Stimulated activated CD4-positive, alpha-beta T cell treated with anti-CD3 and anti-CD28 coated beads, Interleukin-1b, Interleukin-23, amount 100 ng/mL, for 48 hours (primary cell): ENCODE measurements around the gene MIGA2.
A peak's percentile ranks its signal among the peaks of the same experiment; 100 is the strongest.
"Not testable (repeated sequence)": the region's sequence is repeated elsewhere in the genome, so short reads cannot be mapped to it uniquely, and the experiment has no call there.

Experiments
- DNase-seq: peaks from one replicate; pipeline ENCODE4 v3.0.0-alpha.2; 2020

Gene MIGA2

DNA sequence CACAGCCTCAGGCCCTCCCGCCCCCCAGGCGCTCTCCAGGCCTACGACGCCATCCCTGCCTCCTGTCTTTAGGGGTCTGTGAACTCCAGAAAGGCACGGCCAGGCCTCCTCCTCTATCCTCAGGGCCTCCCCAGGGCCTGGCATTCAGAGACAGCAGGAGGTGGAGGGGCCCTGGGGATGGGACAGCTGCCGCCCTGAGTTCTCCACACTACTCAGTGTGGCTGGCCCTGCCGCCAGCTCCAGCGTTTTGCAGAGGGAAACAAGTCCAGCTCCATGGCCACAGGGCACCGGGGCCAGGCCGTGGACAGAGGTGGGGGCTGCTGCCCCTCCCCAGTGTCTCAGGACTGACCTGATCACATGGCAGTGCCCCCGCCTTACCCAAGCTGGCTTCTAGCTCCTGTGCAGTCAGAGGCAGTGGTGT is 24.7 kb upstream of the MIGA2 start:
- DNase-seq = no peak

DNA sequence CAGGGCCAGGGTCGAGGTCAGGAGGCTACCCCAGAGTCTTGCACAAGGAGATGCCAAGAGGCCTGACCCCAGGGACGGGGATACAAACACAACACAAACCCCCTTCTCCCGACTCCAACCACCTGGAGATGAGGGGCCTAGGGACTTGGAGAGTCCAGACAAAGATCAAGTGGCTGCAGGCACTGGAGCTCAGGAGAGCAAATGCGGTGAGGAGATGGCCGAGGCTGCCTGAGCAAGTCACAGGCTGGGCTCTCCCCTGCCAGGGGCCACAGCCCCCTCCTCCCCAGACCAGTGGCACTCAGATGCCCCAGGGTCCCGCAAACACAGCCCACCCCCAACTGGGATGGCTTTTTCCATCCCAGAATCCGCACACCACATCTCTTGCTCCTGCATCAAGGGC is 24.1 kb upstream of the MIGA2 start:
- no peak for DNase-seq

DNA sequence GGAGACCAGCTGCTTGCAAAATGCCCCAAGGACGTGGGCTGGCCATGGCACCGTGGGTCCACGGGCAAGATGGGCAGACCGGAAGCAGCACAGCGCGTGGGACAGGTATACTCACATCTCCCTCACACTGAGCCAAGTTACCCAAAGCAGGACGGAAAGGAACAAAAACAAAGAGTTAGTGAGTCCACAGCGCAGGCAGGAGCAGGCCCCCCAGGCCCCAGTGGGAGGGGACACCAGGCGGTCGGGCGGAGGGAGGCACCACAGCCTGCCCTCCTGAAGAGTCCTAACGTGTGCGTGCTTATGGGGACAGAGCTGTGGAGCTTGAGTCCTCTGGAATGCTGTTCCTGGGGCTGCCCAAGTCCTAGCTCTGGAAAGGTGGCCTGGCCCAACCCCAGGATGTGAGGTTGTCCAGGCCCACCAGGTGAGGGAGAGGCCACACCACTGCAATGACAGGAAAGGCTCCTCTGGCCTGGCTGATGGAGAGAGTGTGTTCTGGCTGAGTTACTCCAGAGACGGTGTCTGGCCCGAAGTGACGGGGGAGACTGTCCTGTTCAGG is 23.5 kb upstream of the MIGA2 start:
- DNase-seq = no peak

GRCh38 chr9:129013674-129014073 is 22.8 kb upstream of the MIGA2 start:
- DNase-seq = no peak

GRCh38 chr9:129014124-129014523 is 22.3 kb upstream of the MIGA2 start:
- no peak for DNase-seq

GRCh38 chr9:129014608-129015007 is 21.8 kb upstream of the MIGA2 start:
- DNase-seq = no peak

- no peak for DNase-seq
Measured at GRCh38 chr9:129021091-129021490, 15.3 kb upstream of the MIGA2 start.

DNA sequence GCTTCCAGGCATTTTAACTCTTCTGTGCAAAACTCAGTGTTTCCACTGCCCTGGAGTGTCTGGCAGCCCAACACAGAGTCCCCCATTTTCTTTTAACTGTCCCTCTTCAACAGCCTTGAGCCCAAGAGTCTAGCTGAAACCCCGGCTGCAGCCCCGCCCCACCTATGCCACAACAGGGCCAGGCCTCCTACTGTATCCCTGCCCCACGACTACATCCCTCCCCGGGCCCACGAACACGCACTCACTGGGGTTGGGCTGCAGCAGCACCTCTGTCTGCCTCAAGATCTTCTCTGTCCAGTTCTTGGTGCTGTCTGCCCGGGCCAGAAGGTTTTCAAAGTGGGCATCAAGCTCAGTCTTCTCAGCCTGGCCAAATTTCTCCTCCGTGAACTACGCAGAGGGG is 14.4 kb upstream of the MIGA2 start:
- DNase-seq = no peak

DNA sequence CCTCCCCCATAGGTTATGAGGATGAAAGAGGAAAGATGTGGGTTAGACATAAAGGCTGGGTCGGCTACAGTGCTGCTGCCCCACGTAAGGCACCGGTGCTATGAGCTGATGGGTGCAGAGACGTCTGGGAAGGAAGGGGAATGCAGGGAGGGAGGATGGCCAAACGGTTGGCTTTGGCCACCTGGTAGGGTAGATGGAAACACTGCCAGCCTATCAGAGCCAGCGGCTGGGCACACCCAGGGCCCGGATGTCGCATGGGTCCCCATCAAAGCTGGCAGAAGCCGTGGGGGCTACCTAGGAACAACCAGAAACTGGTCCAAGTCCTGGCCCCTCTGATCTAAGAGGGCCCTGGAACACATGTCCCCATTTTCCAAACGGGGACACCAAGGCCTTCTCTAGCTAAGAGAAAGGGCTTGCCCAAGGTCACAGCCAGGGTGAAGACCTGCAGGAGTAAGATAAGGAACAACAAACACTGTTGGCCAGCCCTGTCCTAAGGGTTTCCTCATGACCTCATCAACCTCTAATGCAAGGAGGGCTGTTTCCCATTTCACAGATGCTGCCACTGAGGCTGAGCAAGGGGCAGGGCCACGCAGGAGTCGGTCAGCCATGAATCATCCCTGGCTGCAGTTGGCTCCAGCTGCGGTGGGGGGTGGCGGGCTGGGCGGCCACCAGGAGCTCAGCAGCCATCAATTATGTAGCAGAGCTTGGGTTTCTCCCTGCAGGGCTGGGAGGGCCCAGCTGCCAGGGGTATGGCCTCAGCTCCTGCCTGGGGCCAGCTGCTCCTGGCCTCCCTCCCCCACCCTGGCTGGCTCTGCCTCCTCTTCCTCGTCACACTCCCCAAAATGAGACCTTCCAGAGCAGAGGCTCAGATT is 13.2 kb upstream of the MIGA2 start:
- DNase-seq = no peak

DNA sequence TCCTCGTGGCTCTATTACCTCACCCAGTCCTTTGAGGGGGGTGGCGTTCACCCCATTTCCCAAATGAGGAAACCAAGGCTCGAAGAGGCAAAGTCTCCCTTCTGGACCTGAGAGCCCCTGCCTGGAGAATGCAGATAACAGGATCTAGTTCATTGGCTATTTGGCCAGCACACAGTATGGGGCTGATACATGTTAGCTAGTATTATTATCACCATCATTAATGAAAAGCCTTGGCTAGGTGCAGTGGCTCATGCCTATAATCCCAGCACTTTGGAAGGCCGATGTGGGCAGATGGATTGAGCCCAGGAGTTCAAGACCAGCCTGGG is 12.6 kb upstream of the MIGA2 start:
- no peak for DNase-seq

GRCh38 chr9:129026442-129027223 is 9.8 kb upstream of the MIGA2 start:
- DNase-seq = no peak

DNA sequence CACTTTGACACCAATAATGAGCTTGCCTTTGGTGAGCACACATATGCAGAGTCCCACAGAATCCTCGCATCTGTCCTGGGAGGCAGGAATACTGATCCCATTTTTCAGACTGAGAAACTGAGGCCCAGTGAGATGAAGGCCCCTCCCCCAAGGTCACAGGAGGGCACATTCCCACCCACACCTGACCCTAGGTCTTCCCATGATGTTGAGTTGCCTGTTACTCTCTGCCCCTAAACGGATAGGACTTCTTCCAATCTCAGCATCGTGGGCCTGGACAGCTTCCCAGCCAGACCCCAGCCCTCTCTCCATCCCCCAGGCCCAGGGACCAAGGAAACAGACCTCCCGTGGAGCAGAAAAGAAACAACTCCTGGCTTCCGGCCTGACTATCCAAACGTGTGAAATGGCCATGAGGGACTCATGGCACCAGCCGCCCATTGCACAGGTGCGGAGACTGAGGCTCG is 9.2 kb upstream of the MIGA2 start:
- DNase-seq = no peak

DNA sequence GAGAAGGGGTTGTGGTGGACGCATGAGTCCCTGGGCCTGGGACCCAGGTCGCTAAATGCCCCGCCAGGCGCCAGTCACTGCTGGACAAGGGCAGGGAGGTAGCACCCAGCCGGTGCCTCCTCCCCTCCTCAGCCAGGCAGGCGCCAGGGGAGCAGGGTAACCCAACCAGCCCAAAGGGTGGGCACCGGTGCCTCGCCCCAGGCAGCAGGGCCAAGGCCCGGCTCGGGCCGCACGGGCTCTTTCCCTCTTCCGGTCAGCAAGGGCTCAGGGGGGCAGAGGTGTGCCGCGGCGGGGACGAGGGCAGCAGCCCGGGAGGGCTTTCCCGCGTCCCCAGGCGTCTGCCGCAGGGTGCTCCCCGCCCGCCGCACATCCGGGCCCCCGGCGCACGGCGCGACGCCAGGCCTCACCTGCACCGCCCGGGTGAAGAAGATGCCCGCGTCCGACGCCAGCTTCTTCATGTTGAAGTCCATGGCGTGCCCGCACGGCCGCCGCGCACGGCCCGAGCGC is 8.7 kb upstream of the MIGA2 start:
- peak; percentile 69 for DNase-seq

DNA sequence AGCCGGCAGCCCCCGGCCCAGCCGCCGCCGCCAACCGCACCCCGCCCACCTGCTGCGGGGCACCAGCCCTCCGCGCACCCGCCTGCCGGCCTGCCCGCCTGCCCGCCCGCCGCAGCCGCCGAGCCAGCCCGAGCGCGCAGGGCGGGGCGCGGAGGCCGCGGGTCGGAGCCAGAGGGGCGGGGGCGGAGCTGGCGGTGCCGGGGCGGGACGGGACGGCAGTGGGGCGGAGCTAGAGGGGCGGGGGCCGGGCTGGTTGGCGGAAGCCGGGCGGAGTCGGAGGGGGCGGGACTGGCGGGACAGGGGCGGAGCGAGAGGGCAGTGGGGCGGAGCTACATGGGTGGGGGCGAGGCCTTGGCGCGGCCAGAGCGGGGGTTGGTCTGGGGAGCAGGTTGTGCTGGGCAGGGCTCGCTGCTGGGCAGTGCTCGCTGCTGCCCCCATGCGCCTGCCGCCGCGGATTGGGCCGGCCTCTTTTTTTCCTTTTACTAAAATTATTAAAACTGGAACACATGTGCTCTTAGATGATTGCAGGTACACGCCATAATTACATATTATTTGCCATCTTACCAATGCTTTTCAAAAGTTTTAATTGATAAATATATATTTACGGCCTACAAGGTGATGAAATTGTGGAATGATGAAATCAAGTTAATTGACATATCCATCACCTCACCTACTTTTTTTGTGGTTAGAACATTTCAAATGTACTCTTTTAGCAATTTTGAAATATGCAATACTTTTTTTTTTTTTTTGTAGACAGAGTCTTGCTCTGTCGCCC is 8.0 kb upstream of the MIGA2 start, which contains the start of gene SH3GLB2:
Gene SH3GLB2, minus strand, starts transcription at position 140 of the 775 bp plus-strand sequence. CDS start 177 bp downstream, outside the sequence.
- DNase-seq = peak; percentile 95

GRCh38 chr9:129030191-129030590 is 6.2 kb upstream of the MIGA2 start:
- DNase-seq = no peak

- DNase-seq = no peak
Measured at GRCh38 chr9:129031514-129031913, 4.9 kb upstream of the MIGA2 start.

GRCh38 chr9:129032541-129033159 is 3.8 kb upstream of the MIGA2 start:
- no peak for DNase-seq

DNA sequence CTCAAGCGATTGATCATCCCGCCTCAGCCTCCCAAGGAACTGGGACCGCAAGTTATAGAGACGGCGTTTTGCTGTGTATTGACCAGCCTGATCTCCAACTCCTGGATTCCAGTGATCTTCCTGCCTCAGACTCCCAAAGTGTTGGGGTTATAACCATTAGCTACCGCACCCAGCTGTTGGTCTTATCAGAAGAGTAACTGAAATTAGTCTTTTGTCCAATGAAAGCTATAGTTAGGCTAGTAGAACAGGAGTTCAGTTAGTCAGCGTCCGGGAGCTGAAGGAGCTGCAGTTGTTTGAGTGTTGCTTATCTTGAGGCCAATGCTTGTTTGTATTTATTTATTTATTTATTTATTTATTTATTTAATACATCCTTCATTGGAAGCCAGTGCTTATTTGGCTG is 3.2 kb upstream of the MIGA2 start:
- DNase-seq = no peak

GRCh38 chr9:129035838-129036237 is 588 bp upstream of the MIGA2 start:
- DNase-seq = not testable (repeated sequence)

GRCh38 chr9:129036923-129037766 is 719 bp downstream of the MIGA2 start:
- DNase-seq = no peak

DNA sequence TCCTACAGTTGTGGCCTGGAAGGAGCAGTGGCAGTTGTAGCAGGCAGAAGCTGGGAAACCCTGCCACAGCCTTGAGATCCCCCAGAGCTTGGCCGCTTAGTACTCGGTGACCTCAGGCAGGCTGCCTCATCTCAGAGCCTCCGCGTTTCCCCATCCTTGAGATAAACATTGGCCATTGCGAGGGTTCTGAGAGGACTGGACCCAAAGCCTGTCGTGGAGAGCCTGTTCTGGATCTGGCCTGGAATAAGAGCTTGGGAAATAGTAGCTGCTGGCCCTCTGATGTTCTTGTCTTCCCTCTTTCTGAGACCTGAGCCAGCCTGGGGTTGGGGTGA is 1.3 kb downstream of the MIGA2 start:
- no peak for DNase-seq
